K562 (cell line): ENCODE data around the gene ERCC6.

Experiments
- CC2D1A ChIP-seq: fragments of 450-650 bp; IDR thresholded peaks from 2 replicates; pipeline ENCODE4 v1.6.1; 2017; ENCODE audit warnings: mild to moderate bottlenecking
- EZH2 ChIP-seq: IDR thresholded peaks from 2 replicates; pipeline ENCODE4 v1.6.1; 2012; ENCODE audit warnings: low read depth, mild to moderate bottlenecking, inconsistent platforms, low read length, borderline replicate concordance
- HEY1 ChIP-seq: fragments of 250-450 bp; sonication (Bioruptor Pico); IDR thresholded peaks from 2 replicates; pipeline ENCODE4 v1.5.0; 2020; ENCODE audit warnings: mild to moderate bottlenecking, moderate library complexity, borderline replicate concordance
- MEF2D ChIP-seq: conservative IDR thresholded peaks from 2 replicates; pipeline ENCODE4 v1.6.1; 2016; ENCODE audit warnings: low read depth, missing genetic modification characterization, missing compliant biosample characterization
- PHF20 ChIP-seq: fragments of 450-650 bp; IDR thresholded peaks from 2 replicates; pipeline ENCODE4 v1.6.1; 2018; ENCODE audit not compliant: partially characterized antibody
- POLR2AphosphoS5 ChIP-seq: IDR thresholded peaks from 2 replicates; pipeline ENCODE4 v1.6.1; 2011; ENCODE audit warnings: mild to moderate bottlenecking, low read depth, low read length, moderate library complexity; ENCODE audit not compliant: control insufficient read depth, insufficient read depth
- ZNF24 ChIP-seq: fragments of 450-650 bp; IDR thresholded peaks from 2 replicates; pipeline ENCODE4 v1.6.1; 2016
- ZNF263 ChIP-seq: sonication (generic); formaldehyde crosslinking; IDR thresholded peaks from 2 replicates; pipeline ENCODE4 v1.8.0; 2022; ENCODE audit warnings: mild to moderate bottlenecking, missing genetic modification reagents, borderline replicate concordance
- ZNF324 ChIP-seq: fragments of 250-450 bp; sonication (Bioruptor Pico); IDR thresholded peaks from 2 replicates; pipeline ENCODE4 v1.4.0; 2020; ENCODE audit warnings: mild to moderate bottlenecking
- ZNF561 ChIP-seq: fragments of 450-650 bp; formaldehyde crosslinking; conservative IDR thresholded peaks from 2 replicates; pipeline ENCODE4 v1.4.0; 2020; ENCODE audit warnings: mild to moderate bottlenecking, moderate library complexity
- TF ChIP-seq, protein P1 (sequence below): fragments of 450-650 bp; IDR thresholded peaks from 2 replicates; pipeline ENCODE4 v1.6.1; 2016; ENCODE audit warnings: antibody characterized with exemption
- TF ChIP-seq, protein P2 (sequence below), 3 experiments: IDR thresholded peaks in 2 of 3; conservative IDR thresholded peaks in 1 of 3; 2 replicates each; pipeline ENCODE4 v1.5.1; 2011 to 2012; ENCODE audit warnings: low read length in 3 of 3, mild to moderate bottlenecking in 3 of 3, control low read depth in 2 of 3, improper control_type of control experiment in 1 of 3, inconsistent platforms in 1 of 3, low read depth in 1 of 3, mixed read lengths in 1 of 3, moderate library complexity in 1 of 3; ENCODE audit not compliant: insufficient read depth in 2 of 3
- TF ChIP-seq, protein P3 (sequence below), 2 experiments: fragments of 150-350 bp in 1 of 2; IDR thresholded peaks; 2 replicates each; pipeline ENCODE4 v1.6.1; 2012 to 2016; ENCODE audit warnings: low read depth in 2 of 2, low read length in 2 of 2, mild to moderate bottlenecking in 1 of 2, moderate library complexity in 1 of 2

DNA sequence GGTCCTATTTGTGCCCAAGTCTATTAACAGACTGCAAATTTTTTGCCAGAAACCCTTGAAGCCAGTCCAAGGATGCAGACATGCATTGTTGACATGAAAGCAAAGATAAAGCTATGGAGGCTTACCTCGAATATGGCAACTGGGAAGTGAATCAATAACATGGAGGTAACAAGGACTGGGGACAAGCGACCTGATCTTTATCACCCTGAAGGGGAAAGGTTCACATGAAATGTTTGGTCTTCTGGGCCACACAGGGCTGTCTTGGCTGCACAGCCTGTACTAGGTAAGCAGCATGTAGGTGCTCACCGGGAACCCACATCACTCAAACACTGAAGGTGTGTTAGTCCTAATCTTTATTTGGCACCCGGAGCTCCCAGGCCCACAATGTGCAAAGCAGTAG lies 17.9 kb downstream of the ERCC6 start:
- TF ChIP-seq, protein P1, sequence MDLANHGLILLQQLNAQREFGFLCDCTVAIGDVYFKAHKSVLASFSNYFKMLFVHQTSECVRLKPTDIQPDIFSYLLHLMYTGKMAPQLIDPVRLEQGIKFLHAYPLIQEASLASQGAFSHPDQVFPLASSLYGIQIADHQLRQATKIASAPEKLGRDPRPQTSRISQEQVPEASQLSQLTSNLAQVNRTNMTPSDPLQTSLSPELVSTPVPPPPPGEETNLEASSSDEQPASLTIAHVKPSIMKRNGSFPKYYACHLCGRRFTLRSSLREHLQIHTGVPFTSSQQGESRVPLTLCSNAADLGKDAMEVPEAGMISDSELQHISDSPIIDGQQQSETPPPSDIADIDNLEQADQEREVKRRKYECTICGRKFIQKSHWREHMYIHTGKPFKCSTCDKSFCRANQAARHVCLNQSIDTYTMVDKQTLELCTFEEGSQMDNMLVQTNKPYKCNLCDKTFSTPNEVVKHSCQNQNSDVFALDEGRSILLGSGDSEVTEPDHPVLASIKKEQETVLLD: no peak
- TF ChIP-seq ZNF24: no peak
- TF ChIP-seq, protein P2, sequence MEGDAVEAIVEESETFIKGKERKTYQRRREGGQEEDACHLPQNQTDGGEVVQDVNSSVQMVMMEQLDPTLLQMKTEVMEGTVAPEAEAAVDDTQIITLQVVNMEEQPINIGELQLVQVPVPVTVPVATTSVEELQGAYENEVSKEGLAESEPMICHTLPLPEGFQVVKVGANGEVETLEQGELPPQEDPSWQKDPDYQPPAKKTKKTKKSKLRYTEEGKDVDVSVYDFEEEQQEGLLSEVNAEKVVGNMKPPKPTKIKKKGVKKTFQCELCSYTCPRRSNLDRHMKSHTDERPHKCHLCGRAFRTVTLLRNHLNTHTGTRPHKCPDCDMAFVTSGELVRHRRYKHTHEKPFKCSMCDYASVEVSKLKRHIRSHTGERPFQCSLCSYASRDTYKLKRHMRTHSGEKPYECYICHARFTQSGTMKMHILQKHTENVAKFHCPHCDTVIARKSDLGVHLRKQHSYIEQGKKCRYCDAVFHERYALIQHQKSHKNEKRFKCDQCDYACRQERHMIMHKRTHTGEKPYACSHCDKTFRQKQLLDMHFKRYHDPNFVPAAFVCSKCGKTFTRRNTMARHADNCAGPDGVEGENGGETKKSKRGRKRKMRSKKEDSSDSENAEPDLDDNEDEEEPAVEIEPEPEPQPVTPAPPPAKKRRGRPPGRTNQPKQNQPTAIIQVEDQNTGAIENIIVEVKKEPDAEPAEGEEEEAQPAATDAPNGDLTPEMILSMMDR (IDR thresholded peaks at IDR 0.05 in 2 of 3, conservative IDR thresholded peaks at IDR 0.05 in 1 of 3; ENCODE audit: insufficient read depth in 2 of 3, low read depth in 1 of 3, low read length in 3 of 3): no peak
- TF ChIP-seq ZNF324 (CRISPR knock-in tag): no peak
- TF ChIP-seq EZH2: no peak
- TF ChIP-seq CC2D1A: no peak
- no peak for TF ChIP-seq POLR2AphosphoS5
- no peak for TF ChIP-seq HEY1 (CRISPR knock-in tag)
- no peak for TF ChIP-seq MEF2D (tag)
- TF ChIP-seq, protein P3, sequence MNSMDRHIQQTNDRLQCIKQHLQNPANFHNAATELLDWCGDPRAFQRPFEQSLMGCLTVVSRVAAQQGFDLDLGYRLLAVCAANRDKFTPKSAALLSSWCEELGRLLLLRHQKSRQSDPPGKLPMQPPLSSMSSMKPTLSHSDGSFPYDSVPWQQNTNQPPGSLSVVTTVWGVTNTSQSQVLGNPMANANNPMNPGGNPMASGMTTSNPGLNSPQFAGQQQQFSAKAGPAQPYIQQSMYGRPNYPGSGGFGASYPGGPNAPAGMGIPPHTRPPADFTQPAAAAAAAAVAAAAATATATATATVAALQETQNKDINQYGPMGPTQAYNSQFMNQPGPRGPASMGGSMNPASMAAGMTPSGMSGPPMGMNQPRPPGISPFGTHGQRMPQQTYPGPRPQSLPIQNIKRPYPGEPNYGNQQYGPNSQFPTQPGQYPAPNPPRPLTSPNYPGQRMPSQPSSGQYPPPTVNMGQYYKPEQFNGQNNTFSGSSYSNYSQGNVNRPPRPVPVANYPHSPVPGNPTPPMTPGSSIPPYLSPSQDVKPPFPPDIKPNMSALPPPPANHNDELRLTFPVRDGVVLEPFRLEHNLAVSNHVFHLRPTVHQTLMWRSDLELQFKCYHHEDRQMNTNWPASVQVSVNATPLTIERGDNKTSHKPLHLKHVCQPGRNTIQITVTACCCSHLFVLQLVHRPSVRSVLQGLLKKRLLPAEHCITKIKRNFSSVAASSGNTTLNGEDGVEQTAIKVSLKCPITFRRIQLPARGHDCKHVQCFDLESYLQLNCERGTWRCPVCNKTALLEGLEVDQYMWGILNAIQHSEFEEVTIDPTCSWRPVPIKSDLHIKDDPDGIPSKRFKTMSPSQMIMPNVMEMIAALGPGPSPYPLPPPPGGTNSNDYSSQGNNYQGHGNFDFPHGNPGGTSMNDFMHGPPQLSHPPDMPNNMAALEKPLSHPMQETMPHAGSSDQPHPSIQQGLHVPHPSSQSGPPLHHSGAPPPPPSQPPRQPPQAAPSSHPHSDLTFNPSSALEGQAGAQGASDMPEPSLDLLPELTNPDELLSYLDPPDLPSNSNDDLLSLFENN (IDR thresholded peaks at IDR 0.05; ENCODE audit: low read depth in 2 of 2, low read length in 2 of 2): no peak
- TF ChIP-seq PHF20: no peak
- no peak for TF ChIP-seq ZNF263 (CRISPR knock-in tag)
- no peak for TF ChIP-seq ZNF561 (CRISPR knock-in tag)
